Panc1 (cell line): ENCODE results near the gene NALCN. TPM values are rescaled to one million over a fixed set of nuclear protein-coding genes. Genes with fewer than 3 reads are reported as not detected.

Source experiments
- ATAC-seq: fragments of 200-7000 bp; cut with Tn5 transposase; 2 replicates; pipeline ENCODE4 v1.9.1; 2020; ENCODE audit warnings: mild to moderate bottlenecking, moderate library complexity
- BruUV-seq: library from RNA; stranded (reverse); fragments of 400-500 nt; replicated peaks from 2 replicates; lab custom pipeline; 2021; lab: Mats Ljungman, UMichigan
- CTCF ChIA-PET: fragments of 300-600 bp; sonication (Branson Sonifier 250); formaldehyde crosslinking; loops from one replicate; lab custom pipeline; 2022; ENCODE audit warnings: antibody characterized with exemption; lab: Charles Lee
- POLR2A ChIA-PET: fragments of 300-600 bp; sonication (Branson Sonifier 250); formaldehyde crosslinking; loops from one replicate; lab custom pipeline; 2022; ENCODE audit warnings: antibody characterized with exemption; lab: Charles Lee
- DNase-seq: peaks from one replicate; pipeline ENCODE4 v3.0.0-alpha.2; 2010; ENCODE audit warnings: low read depth, low spot score
- H3K27ac ChIP-seq: 2 replicates; pipeline ENCODE4 v1.5.1; 2011; ENCODE audit warnings: mild to moderate bottlenecking, low read length, inconsistent platforms
- H3K27me3 ChIP-seq: fragments of 200-500 bp; sonication (Bioruptor generic); 2 replicates; pipeline ENCODE4 v1.6.0; 2014; ENCODE audit warnings: low read length, inconsistent platforms; ENCODE audit not compliant: control insufficient read depth, insufficient read depth
- H3K36me3 ChIP-seq: fragments of 200-500 bp; sonication (Bioruptor generic); 2 replicates; pipeline ENCODE4 v1.5.1; 2014; ENCODE audit warnings: inconsistent platforms, mild to moderate bottlenecking, low read length, moderate library complexity; ENCODE audit not compliant: control insufficient read depth, insufficient read depth
- H3K4me1 ChIP-seq: 2 replicates; pipeline ENCODE4 v1.5.1; 2011; ENCODE audit warnings: inconsistent platforms, mild to moderate bottlenecking, low read length, moderate library complexity; ENCODE audit not compliant: control insufficient read depth, insufficient read depth
- H3K4me3 ChIP-seq, 2 experiments: 2 replicates each; pipeline ENCODE4 v1.5.1; 2011 to 2012; ENCODE audit warnings: low read depth in 2 of 2, low read length in 2 of 2, mild to moderate bottlenecking in 2 of 2, inconsistent platforms in 1 of 2, moderate library complexity in 1 of 2
- H3K9me3 ChIP-seq: fragments of 200-500 bp; sonication (Bioruptor generic); 2 replicates; pipeline ENCODE4 v1.5.1; 2014; ENCODE audit warnings: low read depth, mild to moderate bottlenecking, inconsistent platforms, low read length, moderate library complexity; ENCODE audit not compliant: control insufficient read depth, insufficient read depth
- CTCF ChIP-seq: fragments of 450-650 bp; IDR thresholded peaks from 2 replicates; pipeline ENCODE4 v1.5.1; 2017; ENCODE audit warnings: mild to moderate bottlenecking
- POLR2AphosphoS5 ChIP-seq: IDR thresholded peaks from 2 replicates; pipeline ENCODE4 v1.6.1; 2012; ENCODE audit warnings: mild to moderate bottlenecking, low read depth, low read length, moderate library complexity
- REST ChIP-seq, 2 experiments: IDR thresholded peaks; 2 replicates each; pipeline ENCODE4 v1.6.1; 2011 to 2012; ENCODE audit warnings: low read depth in 2 of 2, control low read depth in 1 of 2, low read length in 1 of 2, mild to moderate bottlenecking in 1 of 2, moderate library complexity in 1 of 2; ENCODE audit not compliant: insufficient read depth in 1 of 2
- SIN3A ChIP-seq: IDR thresholded peaks from 2 replicates; pipeline ENCODE4 v1.6.1; 2012; ENCODE audit warnings: low read depth, mild to moderate bottlenecking, low read length, moderate library complexity, borderline replicate concordance; ENCODE audit not compliant: insufficient read depth
- TCF7L2 ChIP-seq: IDR thresholded peaks from 2 replicates; pipeline ENCODE4 v1.6.1; 2011; ENCODE audit warnings: mild to moderate bottlenecking, low read depth, low read length, inconsistent platforms
- in situ Hi-C: cut with HindIII; loops from 2 replicates; pipeline ENCODE4 v1.10.0; 2016; ENCODE audit warnings: low sequenced_read_pairs, low pct_unique_long_range_greater_than_20kb
- intact Hi-C: fragments of 100-400 bp; cut with micrococcal nuclease; formaldehyde crosslinking; loops from one replicate; pipeline ENCODE4 v1.10.0; 2022; ENCODE audit not compliant: unreplicated experiment
- total RNA-seq: library from RNA; stranded (reverse); gene quantifications from one replicate; pipeline ENCODE4 v1.2.1, GENCODE V29; 2021; ENCODE audit not compliant: unreplicated experiment

The NALCN gene
- total RNA-seq, 1 experiment from 2014 or later: 10.9 TPM

- Histone ChIP-seq H3K4me3 (no peak overlapping the region), H3K27ac (no peak overlapping the region), H3K27me3 (no peaks in the 10 kb centered on the region), H3K36me3 (no peaks in the 10 kb centered on the region), H3K4me1 (no peaks in the 10 kb centered on the region), H3K9me3 (no peaks in the 10 kb centered on the region)
- BruUV-seq: no TSS peak
- TF ChIP-seq SIN3A (no peak), POLR2AphosphoS5 (no peak), CTCF (no peak), REST (IDR thresholded peaks at IDR 0.05; ENCODE audit: insufficient read depth in 1 of 2, low read depth in 2 of 2, low read length in 1 of 2) (no peak), TCF7L2 (no peak)
- DNase-seq: no peak
- ChIA-PET CTCF (no interaction called here), POLR2A (no interaction called here)
- intact Hi-C loops (no loop called here), in situ Hi-C loops (no loop called here)
- ATAC-seq: no peak
Measured at GRCh38 chr13:101346161-101346560, 70.1 kb downstream of the NALCN start.

GRCh38 chr13:101343128-101343787 is 73.0 kb downstream of the NALCN start:
- Histone ChIP-seq H3K36me3 (no peaks in the 10 kb centered on the region), H3K9me3 (no peaks in the 10 kb centered on the region), H3K4me3 (no peak overlapping the region), H3K27ac (no peak overlapping the region), H3K4me1 (no peaks in the 10 kb centered on the region), H3K27me3 (no peaks in the 10 kb centered on the region)
- TF ChIP-seq TCF7L2: no peak
- intact Hi-C loops: no loop called here
- CTCF ChIA-PET: no interaction called here
- in situ Hi-C loops: no loop called here
- DNase-seq: no peak
- POLR2A ChIA-PET: interaction anchor here (0.6 kb wide), 1 partner anchor 1594 kb away, joined by 3 read pairs; no protein-coding TSS in a partner anchor
- no peak for ATAC-seq
- BruUV-seq: no TSS peak

- ChIA-PET POLR2A (no interaction called here), CTCF (no interaction called here)
- H3K27me3 ChIP-seq: no peaks in the 10 kb centered on the region
- TF ChIP-seq POLR2AphosphoS5 (no peak), REST (IDR thresholded peaks at IDR 0.05; ENCODE audit: insufficient read depth in 1 of 2, low read depth in 2 of 2, low read length in 1 of 2) (no peak), SIN3A (no peak), CTCF (no peak)
- intact Hi-C loops: no loop called here
- no TSS peak for BruUV-seq
- no peaks in the 10 kb centered on the region for H3K4me1 ChIP-seq
- H3K27ac ChIP-seq: no peak overlapping the region
- ATAC-seq: no peak
- no peaks in the 10 kb centered on the region for H3K9me3 ChIP-seq
- DNase-seq: no peak
- H3K4me3 ChIP-seq: no peak overlapping the region
- in situ Hi-C loops: no loop called here
- H3K36me3 ChIP-seq: no peaks in the 10 kb centered on the region
Measured at GRCh38 chr13:101341464-101341863, 74.8 kb downstream of the NALCN start.
